ENCODE data around the gene RFTN1.

The RFTN1 gene

DNA sequence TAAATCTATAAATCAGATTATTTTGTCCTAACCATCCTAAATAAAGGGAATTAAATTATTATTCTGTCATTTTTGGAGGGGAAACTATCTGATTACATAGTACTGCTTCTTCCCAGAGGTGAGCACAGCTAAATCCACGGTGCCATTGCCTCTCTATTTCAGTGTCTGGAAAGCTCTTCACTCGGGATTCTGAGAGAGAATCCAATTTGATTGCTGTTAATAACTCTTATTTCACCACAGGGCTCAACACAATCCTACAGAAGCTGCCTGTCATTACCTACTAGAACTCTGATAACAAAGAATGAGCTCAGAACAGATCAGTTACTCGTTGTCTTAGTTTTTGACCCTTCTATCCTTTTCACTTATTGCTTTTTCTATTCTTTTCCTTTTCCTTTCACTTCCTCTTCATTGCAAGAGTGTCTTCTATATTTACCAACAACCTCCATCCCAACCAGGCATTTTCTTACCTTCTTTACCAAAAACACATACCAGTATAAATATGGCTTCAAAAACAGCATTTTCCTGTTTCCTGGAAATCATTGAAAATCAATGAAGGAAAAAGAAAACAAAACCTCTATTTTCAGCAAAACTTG is 218.1 kb downstream of the RFTN1 start:
- peak; percentile 22 for DNase-seq

DNA sequence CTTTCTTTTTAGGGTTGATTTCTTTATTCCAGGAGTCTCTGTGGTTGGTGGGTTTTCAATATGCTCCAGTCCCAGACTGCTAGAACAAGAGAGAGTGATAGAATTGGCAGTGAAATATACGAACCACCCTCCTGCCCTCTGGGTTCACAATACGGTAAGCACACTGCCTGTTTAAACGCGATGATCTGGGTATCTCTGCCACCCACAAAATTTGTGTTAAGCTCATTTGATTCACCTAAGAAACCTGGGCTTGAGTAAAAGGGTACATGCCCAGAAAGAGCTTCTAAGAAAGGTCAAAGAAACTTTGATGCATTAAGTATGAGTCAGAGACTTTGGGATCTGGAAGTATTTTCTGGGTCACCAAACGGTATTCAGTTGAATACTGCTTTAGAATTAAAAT is 218.7 kb downstream of the RFTN1 start:
- DNase-seq: no peak

DNA sequence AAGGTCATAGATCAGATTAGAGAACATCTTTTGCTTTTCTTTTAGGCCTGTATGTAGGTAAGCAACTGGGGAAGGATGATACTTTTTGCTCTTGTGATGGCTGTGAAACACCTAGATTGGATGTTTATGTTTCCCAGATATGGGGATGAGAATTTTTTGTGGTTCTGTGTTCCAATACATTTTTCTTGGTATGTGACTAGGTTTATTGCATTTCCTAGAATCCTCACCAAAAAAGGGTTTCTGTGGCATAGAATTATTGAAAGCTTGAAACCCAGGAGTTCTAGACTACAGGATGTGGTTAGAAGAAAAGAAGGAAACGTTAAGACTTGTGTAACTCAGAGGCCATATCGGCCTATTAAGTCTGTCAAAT is 222.7 kb downstream of the RFTN1 start:
- peak; percentile 23 for DNase-seq

DNA sequence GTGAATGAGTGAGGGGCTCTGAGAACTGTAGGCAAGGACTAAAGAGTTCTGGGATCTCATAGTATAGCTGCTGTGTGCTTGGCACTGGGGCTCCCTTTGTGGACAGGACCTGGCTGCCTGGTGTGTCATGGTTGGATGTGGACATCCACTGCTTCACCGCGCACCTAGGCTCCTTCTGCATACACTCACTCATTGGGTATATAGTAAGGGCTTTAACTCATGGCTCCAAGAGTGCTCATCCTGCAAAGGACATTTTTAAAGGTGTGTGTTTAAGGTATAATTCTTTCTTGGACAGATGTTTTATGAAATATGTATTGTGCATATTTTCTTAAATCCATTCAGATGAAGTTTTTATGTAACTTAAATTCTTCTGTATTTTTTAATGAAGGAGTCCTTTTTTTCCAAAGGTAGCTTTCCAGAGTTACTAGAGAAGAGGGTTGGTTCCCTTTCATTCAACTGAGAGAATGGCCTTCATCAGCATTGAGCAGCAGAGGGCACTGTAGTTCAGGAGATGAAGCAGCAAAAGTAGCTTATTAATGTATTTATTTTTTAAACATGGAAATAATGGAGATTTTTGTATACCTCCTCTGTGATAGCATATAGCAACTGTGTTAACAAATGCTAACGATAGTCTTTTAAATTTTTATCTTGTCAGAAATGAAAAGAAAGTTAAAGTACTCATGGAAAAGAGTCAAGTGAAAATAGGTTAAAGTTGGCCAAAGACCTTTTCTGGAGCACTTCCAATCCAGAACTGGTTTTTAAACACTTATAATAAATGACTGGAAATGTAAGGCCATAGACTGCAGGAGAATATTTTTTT is 223.3 kb downstream of the RFTN1 start:
- DNase-seq: peak; percentile 74

DNA sequence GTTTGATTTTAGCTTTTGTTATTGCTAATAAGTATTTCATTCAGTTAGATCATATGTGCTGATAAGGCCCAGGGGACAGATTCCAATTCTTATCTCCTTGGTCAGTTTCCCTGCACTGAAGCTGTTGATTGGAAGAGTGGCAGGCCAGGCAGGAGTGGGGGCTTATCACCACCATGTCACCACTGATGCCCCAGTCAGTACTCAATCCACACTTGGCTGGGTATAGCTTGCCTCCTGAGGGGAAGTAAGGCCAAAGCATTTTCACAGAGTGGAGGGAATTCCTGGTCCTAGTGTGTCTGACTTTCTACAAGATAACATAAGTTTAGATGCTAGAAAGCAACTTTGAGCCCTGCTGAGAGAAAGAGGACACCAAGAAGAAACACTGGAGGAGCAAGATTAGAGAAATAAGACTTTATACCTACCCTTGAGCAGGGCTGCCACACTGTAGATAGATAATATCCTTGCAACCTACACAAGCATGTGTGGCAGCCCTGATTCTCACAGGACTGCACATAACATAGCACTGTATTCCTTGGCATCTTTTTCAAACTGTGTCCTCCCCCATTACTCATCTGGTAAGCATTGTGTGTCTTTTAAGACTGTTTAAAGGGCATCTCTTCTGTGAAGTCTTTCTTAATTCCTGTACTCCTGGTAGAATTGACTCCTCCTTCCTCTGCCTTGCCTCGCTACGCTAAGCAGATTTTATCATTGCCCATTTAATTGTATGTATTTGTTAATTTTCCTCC is 224.2 kb downstream of the RFTN1 start:
- no peak for DNase-seq

DNA sequence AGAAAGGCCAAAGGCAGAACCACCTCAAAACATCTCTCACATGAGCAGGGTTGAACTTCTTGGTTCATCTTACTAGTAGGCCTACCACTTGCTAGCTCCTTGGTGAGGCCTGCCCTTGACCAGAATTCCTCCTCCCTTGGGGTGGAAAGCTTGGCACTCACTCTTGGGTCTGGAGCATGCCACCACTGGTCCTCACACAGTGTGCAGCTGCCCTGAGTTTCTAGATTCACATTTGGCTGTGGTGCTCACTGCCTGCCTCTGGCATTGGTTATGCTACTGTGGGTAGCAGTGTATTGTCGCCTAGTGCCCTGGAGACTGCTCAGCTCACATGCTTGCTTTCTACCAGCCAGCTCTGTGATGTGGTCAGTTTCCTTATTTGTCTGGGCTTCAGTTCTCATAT is 224.8 kb downstream of the RFTN1 start:
- no peak for DNase-seq

DNA sequence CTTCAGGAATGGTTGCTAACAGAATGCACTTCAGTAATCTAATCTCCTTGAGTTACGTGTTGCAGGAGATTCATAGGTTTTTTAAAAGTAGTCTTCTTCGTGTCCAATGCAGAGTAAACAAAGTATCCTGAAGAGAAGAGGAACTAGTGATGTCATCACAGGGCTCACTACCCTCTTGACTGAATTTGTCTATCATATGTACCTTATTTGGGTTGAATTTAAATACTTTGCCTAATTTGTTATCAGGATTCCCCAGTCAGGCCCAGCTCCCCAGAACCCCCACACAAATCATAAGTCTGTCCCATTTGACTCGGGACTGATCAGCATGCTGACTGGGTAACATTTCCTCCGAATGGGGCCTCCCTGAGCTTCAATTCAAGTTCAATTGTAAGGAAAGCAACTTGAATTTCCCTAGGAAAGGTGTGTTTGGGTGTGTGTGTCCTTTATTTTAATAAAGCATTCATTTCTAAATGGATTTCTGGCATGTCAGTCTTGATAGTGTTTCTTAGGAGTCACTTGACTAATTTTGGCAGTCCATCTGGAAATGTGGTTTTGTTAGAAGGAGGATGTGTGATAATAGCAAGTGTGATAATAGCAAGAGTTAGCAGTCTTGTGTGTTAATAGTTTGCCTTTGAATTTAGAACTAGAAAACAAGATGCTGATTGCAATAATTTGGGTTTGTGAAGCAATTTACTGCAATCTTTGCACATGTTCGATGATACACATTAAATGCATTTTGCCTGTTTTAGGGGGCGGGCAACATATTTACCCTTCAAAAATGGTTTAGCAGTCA is 226.6 kb downstream of the RFTN1 start:
- peak; percentile 37 for DNase-seq

DNA sequence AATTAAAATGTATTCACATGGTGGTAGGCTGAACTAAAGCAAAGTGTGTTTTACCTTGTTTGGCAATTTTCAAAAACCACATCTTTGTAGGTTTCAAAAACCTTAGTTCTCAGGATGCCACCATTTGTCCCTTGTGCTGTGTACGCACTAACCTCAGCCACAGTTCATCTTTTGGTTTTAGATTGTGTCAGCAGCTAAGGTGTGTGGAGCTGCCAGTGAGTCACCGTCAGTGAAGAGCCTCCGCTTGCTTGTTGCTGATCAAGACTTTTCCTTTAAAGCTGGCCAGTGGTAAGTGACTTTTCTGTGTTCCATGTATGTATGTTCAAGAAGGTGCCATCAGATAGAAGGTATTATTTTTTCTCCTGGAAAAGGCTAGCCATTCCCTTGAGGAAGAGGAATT is 227.3 kb downstream of the RFTN1 start:
- no peak for DNase-seq

DNA sequence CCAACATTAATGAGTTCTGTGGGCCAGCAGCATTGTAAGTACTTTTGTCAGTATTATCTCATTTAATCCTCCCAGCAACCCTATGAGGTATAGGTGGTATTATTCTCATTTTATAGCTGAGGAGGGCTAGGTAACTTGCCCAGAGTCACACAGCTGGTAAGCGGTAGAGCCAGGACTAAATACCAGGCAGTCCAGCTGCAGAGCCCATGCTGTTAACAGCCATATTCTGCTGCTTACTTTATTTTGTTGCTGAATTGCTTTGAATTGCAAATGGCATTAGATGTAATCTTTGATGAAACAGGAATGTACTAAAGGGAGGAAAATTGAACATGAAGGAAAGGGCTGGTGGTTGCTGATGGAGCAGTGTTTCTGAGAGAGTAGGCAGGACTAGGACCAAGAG is 228.9 kb downstream of the RFTN1 start:
- no peak for DNase-seq

DNA sequence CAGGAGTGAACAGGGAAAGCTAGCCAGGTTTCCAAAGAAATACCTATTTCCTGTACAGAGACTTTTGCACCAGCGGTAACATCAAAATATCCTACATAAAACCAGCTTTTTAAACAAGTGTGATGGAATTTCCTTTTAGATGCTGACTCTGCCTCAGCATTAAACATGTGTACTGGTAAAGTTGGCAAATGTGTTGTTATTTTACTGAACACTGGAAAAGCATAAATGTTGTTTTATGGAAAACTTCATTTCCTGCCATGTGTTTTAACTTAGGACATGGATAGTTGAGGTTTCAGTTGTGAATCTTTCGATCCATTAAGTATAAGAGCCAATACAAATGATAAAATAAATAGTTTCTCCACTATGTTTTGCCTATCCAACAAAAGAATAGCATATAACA is 232.8 kb downstream of the RFTN1 start:
- no peak for DNase-seq

DNA sequence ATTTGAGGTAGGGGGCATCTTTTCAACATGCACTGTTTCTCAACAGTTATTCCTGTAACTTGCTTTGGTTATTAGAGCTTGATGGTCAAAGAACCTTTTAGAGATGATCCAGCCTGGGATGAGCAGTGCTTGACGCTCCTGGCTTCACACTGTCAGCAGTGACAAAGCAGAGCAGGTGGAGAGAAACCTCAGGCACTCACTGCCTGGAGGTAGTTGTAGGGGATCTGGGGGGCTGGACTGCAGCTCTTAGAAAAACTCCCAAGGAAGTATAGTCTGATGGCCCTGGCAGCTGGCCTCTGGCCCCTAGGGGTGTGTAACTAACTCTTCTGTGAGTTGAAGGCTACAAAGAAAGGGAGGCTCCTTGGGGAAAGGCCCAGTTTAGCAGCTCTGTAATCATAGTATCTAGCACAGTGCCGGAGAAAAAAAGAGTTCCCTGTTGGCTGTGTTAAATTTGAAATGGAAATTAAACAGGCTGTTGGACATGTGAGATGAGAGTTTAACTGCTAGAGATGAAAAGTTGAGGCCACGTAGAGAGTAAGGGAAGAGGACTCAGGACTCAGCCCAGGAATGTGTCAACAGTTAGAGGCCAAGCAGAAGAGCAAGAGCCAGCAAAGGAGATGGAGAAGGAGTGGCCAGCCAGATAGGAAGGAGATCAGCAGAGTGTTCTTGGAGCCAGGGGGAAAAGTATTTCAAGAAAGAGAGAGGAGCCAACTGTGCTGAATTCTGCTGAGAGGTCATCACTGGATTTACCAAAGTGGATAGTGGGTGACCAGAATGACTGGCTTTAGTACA is 234.3 kb downstream of the RFTN1 start:
- no peak for DNase-seq

DNA sequence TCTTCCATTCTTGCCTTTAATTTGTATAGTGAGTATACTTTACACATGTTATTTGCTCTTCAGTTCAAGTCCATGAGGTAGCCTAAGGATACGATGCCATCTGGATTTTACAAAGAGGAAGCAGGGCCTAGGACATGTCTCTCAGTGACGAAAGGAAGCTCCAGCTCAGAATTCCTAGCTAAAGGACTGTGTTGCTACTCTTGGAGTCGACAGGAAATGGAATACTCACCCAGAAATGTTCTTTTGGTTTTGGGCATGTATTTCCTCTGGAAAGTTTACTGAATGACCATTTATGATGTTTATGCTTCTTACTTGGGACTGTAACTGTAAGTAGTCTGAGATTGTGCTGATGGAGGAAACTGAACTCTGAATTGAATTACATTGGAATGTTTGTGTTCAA is 236.0 kb downstream of the RFTN1 start:
- DNase-seq: no peak

DNA sequence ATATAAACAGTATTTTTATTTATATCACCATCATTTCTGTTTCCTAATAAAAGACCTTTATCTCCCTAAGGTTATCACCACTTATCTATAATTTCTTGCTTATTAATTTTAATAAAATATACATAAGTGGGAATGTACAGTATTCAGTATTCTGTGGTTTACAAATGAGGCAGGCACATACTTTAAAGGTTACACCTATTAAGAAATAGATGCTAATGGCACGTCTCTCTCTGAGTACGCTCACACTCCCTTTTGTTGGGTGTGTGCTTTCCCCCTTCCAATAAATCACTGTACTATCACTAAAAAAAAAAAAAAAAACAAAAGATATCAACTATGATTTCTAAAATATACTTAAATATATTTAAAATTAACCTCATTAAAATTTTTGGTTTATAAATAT is 239.6 kb downstream of the RFTN1 start:
- DNase-seq: no peak

DNA sequence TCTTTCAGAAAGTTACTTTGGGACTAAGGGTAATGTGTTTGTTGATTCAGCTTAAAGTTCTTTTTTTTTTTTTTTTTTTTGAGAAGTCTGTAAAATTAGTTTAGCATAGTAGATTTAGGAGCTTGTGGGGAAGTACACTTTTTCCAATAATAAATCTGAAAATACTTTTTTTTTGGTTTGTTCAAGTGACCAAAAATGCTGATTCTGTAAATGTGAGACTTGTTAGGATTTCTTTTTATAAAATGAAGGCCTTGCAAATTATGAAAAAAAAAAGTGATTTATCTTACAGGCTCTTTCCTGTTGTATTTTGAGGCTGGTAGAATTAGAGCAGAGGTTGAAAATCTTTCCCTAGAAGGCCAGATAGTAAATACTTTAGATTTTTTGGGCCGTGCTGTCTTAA is 240.9 kb downstream of the RFTN1 start:
- no peak for DNase-seq

DNA sequence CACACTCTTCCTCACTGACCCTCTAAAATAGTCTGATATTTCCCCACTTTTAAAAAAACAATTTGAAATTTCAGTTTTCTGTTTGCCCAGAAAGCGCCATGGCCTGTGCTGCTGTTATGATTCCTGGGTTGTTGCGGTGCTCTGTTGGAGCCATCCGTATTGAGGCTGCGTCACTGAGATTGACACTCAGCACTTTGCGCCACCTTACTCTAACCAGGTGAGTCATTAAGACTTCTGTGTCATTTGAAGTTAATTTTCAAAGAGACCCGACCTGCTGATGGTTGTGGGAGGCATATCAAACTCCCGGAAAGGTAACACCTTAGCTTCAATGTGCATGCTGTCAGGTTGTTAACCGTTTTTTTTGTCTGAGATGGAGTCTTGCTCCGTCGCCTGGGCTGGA is 242.6 kb downstream of the RFTN1 start:
- no peak for DNase-seq

DNA sequence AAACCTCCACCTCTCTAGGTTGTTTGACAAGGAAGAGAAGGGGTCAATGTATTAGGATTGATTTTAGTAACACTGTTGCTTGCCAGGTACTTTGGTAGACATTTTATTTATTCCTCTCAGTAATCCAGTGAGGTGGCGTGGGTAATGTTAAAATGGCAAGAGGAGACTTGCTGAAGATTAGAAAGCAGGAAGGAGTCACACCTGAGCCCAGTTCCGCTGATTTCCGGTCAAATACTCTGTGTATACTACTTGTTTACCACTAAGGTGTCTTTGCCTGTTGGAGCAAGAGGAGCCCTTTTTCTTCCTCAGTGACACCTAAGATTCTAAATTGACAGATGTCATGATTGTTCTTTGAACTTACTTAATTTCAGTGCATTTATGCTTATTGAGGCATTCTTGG is 246.8 kb downstream of the RFTN1 start:
- no peak for DNase-seq
